ENCODE data around the gene APEX1. TPM values are rescaled to one million over a fixed set of nuclear protein-coding genes. Genes with fewer than 3 reads are reported as not detected.

APEX1 gene
- 340 and 348 TPM in 2 replicates for total RNA-seq (2021)
- long read RNA-seq, transcript APEX1-210 (5 exons, 1,437 nt) = minor isoform, 193 of 1,837 reads
- long read RNA-seq, transcript APEX1-216 (3 exons, 1,803 nt) = minor isoform, 100 of 1,837 reads
- long read RNA-seq, transcript APEX1-205 (4 exons, 1,603 nt) = minor isoform, 109 of 1,837 reads
- long read RNA-seq, transcript APEX1-201 (5 exons, 1,484 nt) = major isoform, 1,200 of 1,837 reads
- long read RNA-seq, partial matches to known transcripts = 31 of 1,837 reads
- long read RNA-seq, other reads (novel, unspliced or antisense) = 106 of 1,837 reads

GRCh38 chr14:20454516-20455354 is at the start of gene APEX1, which contains the start of gene OSGEP:
Gene APEX1, plus strand, starts transcription at chr14:20455226. Its CDS starts 420 bp downstream, at chr14:20455646.
Gene OSGEP, minus strand, starts transcription at chr14:20454812. Its CDS starts 129 bp downstream, at chr14:20454683.
- Histone ChIP-seq H4K91ac (ENCODE audit: insufficient read length, low read depth, low read length) (no peak within 1 kb of the TSS), H3K4me2 (ENCODE audit: insufficient read depth, insufficient read length, low read length) (peak within 1 kb of the TSS; percentile 70), H3K9me3 (ENCODE audit: control insufficient read depth, low read depth, low read length) (no peaks in the 10 kb centered on the region), H3K4ac (ENCODE audit: low read depth, low read length) (peak within 1 kb of the TSS; percentile 20; the same call in 1 of the 2 replicates), H2BK20ac (ENCODE audit: low read depth, low read length, poor library complexity, severe bottlenecking) (no peak within 1 kb of the TSS), H2AK5ac (ENCODE audit: insufficient read length, low read length) (no peak within 1 kb of the TSS), H3K4me1 (ENCODE audit: insufficient read depth, low read length) (no peaks in the 10 kb centered on the region), H2BK5ac (ENCODE audit: insufficient read length, low read length) (peak within 1 kb of the TSS; percentile 67), H2BK120ac (ENCODE audit: low read depth, low read length, poor library complexity, severe bottlenecking) (no peak within 1 kb of the TSS), H4K5ac (ENCODE audit: insufficient read length, low read depth, low read length) (peak within 1 kb of the TSS; percentile 80), H4K20me1 (ENCODE audit: control insufficient read depth, insufficient read depth, insufficient read length) (no peaks in the 10 kb centered on the region), H3K79me1 (ENCODE audit: insufficient read depth, low read depth, low read length, poor library complexity, severe bottlenecking) (no peaks in the 10 kb centered on the region), H3K56ac (ENCODE audit: insufficient read length, low read depth, low read length) (peak within 1 kb of the TSS; percentile 63), H2BK15ac (ENCODE audit: low read depth, low read length) (no peak within 1 kb of the TSS), H3K9ac (ENCODE audit: extremely low read depth, insufficient read length, low read length) (peak within 1 kb of the TSS; percentile 97), H3K18ac (ENCODE audit: insufficient read length, low read depth, low read length) (peak within 1 kb of the TSS; percentile 91), H3K79me2 (ENCODE audit: insufficient read depth, low read length) (peaks cover 8% of the 10 kb centered on the region; the same call in 1 of the 2 replicates), H3K27ac (ENCODE audit: insufficient read length, low read depth, low read length) (peak within 1 kb of the TSS; percentile 88), H2BK12ac (ENCODE audit: insufficient read length, low read depth, low read length) (no peak within 1 kb of the TSS), H3K23me2 (ENCODE audit: insufficient read length, low read depth, low read length, poor library complexity, severe bottlenecking) (peaks cover 6% of the 10 kb centered on the region), H3K23ac (ENCODE audit: insufficient read length, low read depth, low read length) (no peak within 1 kb of the TSS), H3K27me3 (ENCODE audit: insufficient read depth, low read length) (no peaks in the 10 kb centered on the region), H3T11ph (ENCODE audit: low read length) (peak within 1 kb of the TSS; percentile 3), H3K14ac (ENCODE audit: insufficient read depth, low read length) (peak within 1 kb of the TSS; percentile 92), H2AFZ (ENCODE audit: low read length) (no peak within 1 kb of the TSS), H4K8ac (replicated peaks; ENCODE audit: insufficient read length, low read depth, low read length) (no peak within 1 kb of the TSS)
- Mint-ChIP-seq H3K9me3 (no peaks in the 10 kb centered on the region; a peak in 1 of 5 replicates), H3K27me3 (ENCODE audit: low read depth) (no peaks in the 10 kb centered on the region), H3K4me1 (peaks cover 4 to 10% of the 10 kb centered on the region in 2 experiments), H3K4me3 (no peak within 1 kb of the TSS; a peak in 1 of 5 replicates), H3K36me3 (ENCODE audit: insufficient read depth in 1 of 3, low read depth in 3 of 3) (peaks cover 21 to 44% (median 25%) of the 10 kb centered on the region in 3 experiments), H3K27ac (no peak within 1 kb of the TSS)
- no peak for TF ChIP-seq CTCF (conservative IDR thresholded peaks at IDR 0.05)
- DNase-seq = peak; percentile 98
- no CpG with 5 or more reads among the region's 56 CpGs for WGBS (ENCODE audit: extremely low coverage, insufficient read length, low lambda C conversion rate)

Data from H9 (cell line).